Ureter (tissue), 1 donor: ENCODE results near the gene RTKN2. TPM values are rescaled to one million over a fixed set of nuclear protein-coding genes. Genes with fewer than 3 reads are reported as not detected.

Experiments used
- DNase-seq: peaks from one replicate; pipeline ENCODE4 v3.0.0-alpha.2; 2020; ENCODE audit warnings: low spot score
- total RNA-seq: library from RNA; stranded (reverse); gene quantifications from one replicate; pipeline ENCODE4 v1.2.4, GENCODE V29; 2023
- donor health status: DM: yes; HTN: yes; CAD: no.

Gene RTKN2
- total RNA-seq, 1 donor from 2014 or later, result 0.78 TPM

- no peak for DNase-seq
Measured at GRCh38 chr10:62224606-62225005, 44.0 kb downstream of the RTKN2 start.

GRCh38 chr10:62217683-62218082 lies 51.0 kb downstream of the RTKN2 start:
- no peak for DNase-seq

GRCh38 chr10:62214364-62214874 lies 54.2 kb downstream of the RTKN2 start:
- DNase-seq, result no peak

- DNase-seq, result no peak
Measured at GRCh38 chr10:62205750-62206399, 62.8 kb downstream of the RTKN2 start.

- DNase-seq, result no peak
Measured at GRCh38 chr10:62199584-62199983, 69.1 kb downstream of the RTKN2 start.

GRCh38 chr10:62196528-62196927 lies 72.1 kb downstream of the RTKN2 start:
- DNase-seq, result no peak

GRCh38 chr10:62195675-62195926 lies 73.0 kb downstream of the RTKN2 start:
- no peak for DNase-seq

GRCh38 chr10:62194924-62195674 lies 73.5 kb downstream of the RTKN2 start:
- no peak for DNase-seq

- no peak for DNase-seq
Measured at GRCh38 chr10:62193479-62193878, 75.2 kb downstream of the RTKN2 start.

GRCh38 chr10:62189131-62189530 lies 79.5 kb downstream of the RTKN2 start:
- DNase-seq, result no peak

GRCh38 chr10:62188021-62188616 lies 80.5 kb downstream of the RTKN2 start:
- no peak for DNase-seq

- DNase-seq, result no peak
Measured at GRCh38 chr10:62186999-62187675, 81.5 kb downstream of the RTKN2 start.

GRCh38 chr10:62185919-62186692 lies 82.5 kb downstream of the RTKN2 start:
- no peak for DNase-seq

- DNase-seq, result no peak
Measured at GRCh38 chr10:62183857-62184795, 84.5 kb downstream of the RTKN2 start.

- DNase-seq, result no peak
Measured at GRCh38 chr10:62183442-62183841, 85.2 kb downstream of the RTKN2 start.

- no peak for DNase-seq
Measured at GRCh38 chr10:62182595-62182994, 86.0 kb downstream of the RTKN2 start.

GRCh38 chr10:62182171-62182570 lies 86.5 kb downstream of the RTKN2 start:
- DNase-seq, result no peak

- DNase-seq, result no peak
Measured at GRCh38 chr10:62180677-62181076, 88.0 kb downstream of the RTKN2 start.

- DNase-seq, result no peak
Measured at GRCh38 chr10:62178568-62178967, 90.1 kb downstream of the RTKN2 start.

- no peak for DNase-seq
Measured at GRCh38 chr10:62177111-62177510, 91.5 kb downstream of the RTKN2 start.

GRCh38 chr10:62175251-62175650 lies 93.4 kb downstream of the RTKN2 start:
- no peak for DNase-seq
